HepG2 (cell line): Measurements from ENCODE around the gene HCRTR1. TPM values are rescaled to one million over a fixed set of nuclear protein-coding genes. Genes with fewer than 3 reads are reported as not detected.

Experiments
- ASH2L ChIP-seq: fragments of 300-600, 200-600 bp; sonication (generic); IDR thresholded peaks from 2 replicates; pipeline ENCODE4 v1.7.0; 2017; ENCODE audit warnings: low read depth, mild to moderate bottlenecking, moderate library complexity, mixed read lengths, low read length; ENCODE audit not compliant: insufficient read length
- ATF2 ChIP-seq: sonication (generic); formaldehyde crosslinking; IDR thresholded peaks from 2 replicates; pipeline ENCODE4 v1.4.0; 2020; ENCODE audit warnings: missing genetic modification reagents
- GPBP1L1 ChIP-seq: sonication (generic); formaldehyde crosslinking; IDR thresholded peaks from 2 replicates; pipeline ENCODE4 v1.5.0; 2020; ENCODE audit warnings: mild to moderate bottlenecking, missing genetic modification reagents
- HINFP ChIP-seq: sonication (generic); formaldehyde crosslinking; IDR thresholded peaks from 2 replicates; pipeline ENCODE4 v1.4.0; 2020; ENCODE audit warnings: low read depth, mild to moderate bottlenecking, missing genetic modification reagents
- HNRNPUL1 ChIP-seq: fragments of 200-400 bp; formaldehyde crosslinking; IDR thresholded peaks from 2 replicates; pipeline ENCODE4 v1.6.1; 2017; ENCODE audit warnings: low read depth, mild to moderate bottlenecking, low read length, moderate library complexity
- KMT2B ChIP-seq: IDR thresholded peaks from 2 replicates; pipeline ENCODE4 v1.6.1; 2016; ENCODE audit warnings: missing genetic modification reagents, missing compliant biosample characterization
- MAFF ChIP-seq: IDR thresholded peaks from 2 replicates; pipeline ENCODE4 v1.6.1; 2011; ENCODE audit warnings: low read depth, low read length, improper control_type of control experiment
- MXD4 ChIP-seq: IDR thresholded peaks from 2 replicates; pipeline ENCODE4 v1.6.1; 2016; ENCODE audit warnings: mild to moderate bottlenecking, missing biosample characterization, missing genetic modification reagents
- TOE1 ChIP-seq: sonication (generic); formaldehyde crosslinking; IDR thresholded peaks from 2 replicates; pipeline ENCODE4 v1.4.0; 2020; ENCODE audit warnings: mild to moderate bottlenecking, missing genetic modification reagents
- TRAFD1 ChIP-seq: sonication (generic); formaldehyde crosslinking; IDR thresholded peaks from 2 replicates; pipeline ENCODE4 v1.5.1; 2020; ENCODE audit warnings: missing genetic modification reagents, mild to moderate bottlenecking, borderline replicate concordance
- ZBTB7A ChIP-seq: sonication (generic); formaldehyde crosslinking; IDR thresholded peaks from 2 replicates; pipeline ENCODE4 v1.8.0; 2022; ENCODE audit warnings: mild to moderate bottlenecking, missing genetic modification reagents
- ZNF234 ChIP-seq: sonication (generic); formaldehyde crosslinking; conservative IDR thresholded peaks from 2 replicates; pipeline ENCODE4 v1.5.1; 2020; ENCODE audit warnings: mild to moderate bottlenecking, missing genetic modification reagents
- ZNF615 ChIP-seq: sonication (generic); formaldehyde crosslinking; IDR thresholded peaks from 2 replicates; pipeline ENCODE4 v1.5.0; 2020; ENCODE audit warnings: mild to moderate bottlenecking, missing genetic modification reagents, borderline replicate concordance
- ZNF704 ChIP-seq: sonication (generic); formaldehyde crosslinking; IDR thresholded peaks from 2 replicates; pipeline ENCODE4 v1.8.1; 2023; ENCODE audit warnings: mild to moderate bottlenecking, inconsistent platforms, moderate library complexity, missing genetic modification reagents, borderline replicate concordance
- ZNF75D ChIP-seq: sonication (generic); formaldehyde crosslinking; IDR thresholded peaks from 2 replicates; pipeline ENCODE4 v1.8.1; 2023; ENCODE audit warnings: missing genetic modification reagents, mild to moderate bottlenecking, borderline replicate concordance
- polyA plus RNA-seq, 8 experiments: library from polyadenylated mRNA; depleted of rRNA in 3 of 8; stranded (reverse) in 7 of 8; unstranded in 1 of 8; fragments of >200 nt; fragmentation: Illumina TruSeq in 4 of 8; extraction: Trizol in 4 of 8; gene quantifications; 2 replicates each; pipeline versions ENCODE4 v1.2.1 to v1.2.3, GENCODE V29; 2011 to 2016; ENCODE audit warnings: low read depth in 4 of 8, missing spikeins in 1 of 8, mixed read lengths in 1 of 8; ENCODE audit not compliant: insufficient read depth in 1 of 8
- total RNA-seq, 5 experiments: library from RNA; depleted of rRNA; stranded (reverse); fragments of >200 nt; fragmentation: Illumina TruSeq; extraction: Trizol; gene quantifications; 2 replicates each; pipeline ENCODE4 v1.2.3, GENCODE V29; 2016; ENCODE audit warnings: low read depth in 1 of 5
- TF ChIP-seq, protein P1 (sequence below): sonication (generic); formaldehyde crosslinking; IDR thresholded peaks from 2 replicates; pipeline ENCODE4 v1.8.1; 2023; ENCODE audit warnings: mild to moderate bottlenecking, moderate library complexity, missing genetic modification reagents

The HCRTR1 gene
- total and polyA plus RNA-seq, 2 of the 13 experiments (the other 11 are each of a cell fraction or from before 2014, with no cell fraction given), result not detected

DNA sequence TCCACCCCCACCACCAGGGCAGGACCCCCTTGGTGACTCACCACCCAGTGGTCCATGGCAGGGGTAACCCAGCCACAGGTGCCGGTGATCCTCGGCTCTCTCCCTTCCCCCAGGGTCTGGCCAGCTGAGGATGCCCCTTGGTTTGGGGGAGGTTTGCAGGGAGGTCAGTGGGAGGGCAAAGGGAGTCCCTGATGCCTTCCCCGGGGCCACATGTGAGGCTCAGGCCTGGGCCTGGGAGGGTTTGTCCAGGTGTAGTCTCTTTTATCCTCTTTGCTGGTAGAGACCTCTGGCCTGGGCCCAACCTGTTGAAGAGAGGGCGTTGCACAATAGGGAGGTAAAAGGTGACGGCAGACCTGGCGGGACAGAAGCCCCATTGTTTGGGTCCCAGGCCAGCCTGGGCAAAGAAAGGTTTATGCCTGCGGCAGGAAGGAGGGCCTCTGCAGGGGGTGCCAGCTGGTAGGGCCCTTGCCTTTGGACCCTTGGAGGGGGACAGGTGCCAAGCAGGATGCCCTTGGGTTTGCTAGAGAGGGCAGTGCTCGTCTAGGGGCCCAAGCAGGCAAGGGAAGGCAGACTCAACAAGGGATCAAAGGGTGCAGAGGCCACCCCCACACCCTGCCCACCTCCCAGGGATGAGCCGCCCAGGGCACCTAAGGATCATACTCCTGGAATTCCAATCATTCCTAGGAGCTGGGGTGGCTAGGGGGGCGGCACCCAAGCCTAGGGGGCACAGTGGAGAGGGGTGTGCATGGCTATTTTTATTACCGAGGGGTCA is 41.9 kb upstream of the HCRTR1 start (continued):
- TF ChIP-seq TRAFD1, result no peak
- TF ChIP-seq MAFF, result no peak
- no peak for TF ChIP-seq ZNF75D (CRISPR knock-in tag)
- TF ChIP-seq, protein P1, sequence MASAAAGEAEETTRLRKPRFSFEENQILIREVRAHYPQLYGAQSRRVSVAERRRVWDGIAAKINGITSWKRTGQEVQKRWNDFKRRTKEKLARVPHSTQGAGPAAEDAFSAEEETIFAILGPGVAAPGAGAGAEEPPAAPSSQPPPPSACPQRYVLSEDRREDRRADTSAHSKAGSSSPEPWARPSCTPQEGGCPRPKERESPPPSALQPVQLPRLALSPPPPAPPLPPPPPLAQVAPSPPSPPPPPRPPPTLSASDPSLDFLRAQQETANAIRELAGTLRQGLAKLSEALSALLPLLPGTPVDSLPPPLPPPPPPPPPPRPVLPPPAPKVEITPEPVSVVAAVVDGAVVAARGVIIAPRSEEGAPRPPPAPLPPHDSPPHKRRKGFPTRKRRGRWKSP (CRISPR knock-in tag), result no peak
- TF ChIP-seq ZBTB7A, result peak; percentile 87
- TF ChIP-seq ZNF234, result no peak
- TF ChIP-seq HINFP (CRISPR knock-in tag), result no peak; the same call in 1 of the 2 replicates
- TF ChIP-seq KMT2B (CRISPR knock-in tag), result no peak
- no peak for TF ChIP-seq MXD4 (CRISPR knock-in tag)
- TF ChIP-seq ATF2 (CRISPR knock-in tag), result 0 out of 2 replicates have a peak, but pooled peaks have one; percentile 31
- TF ChIP-seq TOE1 (CRISPR knock-in tag), result no peak
- no peak for TF ChIP-seq ZNF704
- TF ChIP-seq ASH2L, result peak; percentile 29
- TF ChIP-seq ZNF615 (CRISPR knock-in tag), result no peak
- no peak for TF ChIP-seq GPBP1L1 (CRISPR knock-in tag)
- TF ChIP-seq HNRNPUL1, result no peak
